Fibroblast of the aortic adventitia (primary cell): ENCODE measurements around the gene LAMA4. TPM values are rescaled to one million over a fixed set of nuclear protein-coding genes. Genes with fewer than 3 reads are reported as not detected.

Experiments
- DNase-seq: peaks from one replicate; pipeline ENCODE4 v3.0.0-alpha.2; 2010; ENCODE audit warnings: low read depth
- H3K4me3 ChIP-seq: 2 replicates; pipeline ENCODE4 v1.5.1; 2011; ENCODE audit warnings: low read depth, mild to moderate bottlenecking, control low read depth, low read length, moderate library complexity
- total RNA-seq: library from RNA; depleted of rRNA; stranded (reverse); fragments of >200 nt; gene quantifications from 2 replicates; pipeline ENCODE4 v1.2.3, GENCODE V29; 2012; ENCODE audit warnings: low replicate concordance
- TF ChIP-seq, protein P1 (sequence below): IDR thresholded peaks from 2 replicates; pipeline ENCODE4 v1.5.1; 2011; ENCODE audit warnings: mild to moderate bottlenecking, low read length, control low read depth, inconsistent platforms; ENCODE audit not compliant: insufficient read depth

The LAMA4 gene
- total RNA-seq, 1 donor, result 306 TPM

DNA sequence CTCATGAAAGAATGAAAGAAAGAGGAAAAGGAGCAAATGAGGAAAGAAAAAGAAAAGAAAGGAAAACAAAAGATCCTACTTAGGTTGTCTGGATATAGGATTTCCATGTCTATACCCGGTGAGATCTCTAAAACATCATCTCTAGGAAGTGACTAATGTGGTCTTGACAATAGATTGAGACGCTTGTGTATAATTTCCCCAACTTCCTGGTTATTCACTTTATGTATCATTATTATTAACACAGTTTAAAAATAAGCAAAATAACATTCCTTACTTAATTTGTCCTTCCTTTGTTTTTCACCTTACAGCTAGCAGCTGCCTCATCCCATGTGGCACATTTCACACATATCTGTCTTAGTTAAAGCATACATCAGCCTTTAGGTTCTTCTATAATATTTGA lies 27.0 kb downstream of the LAMA4 start:
- TF ChIP-seq, protein P1, sequence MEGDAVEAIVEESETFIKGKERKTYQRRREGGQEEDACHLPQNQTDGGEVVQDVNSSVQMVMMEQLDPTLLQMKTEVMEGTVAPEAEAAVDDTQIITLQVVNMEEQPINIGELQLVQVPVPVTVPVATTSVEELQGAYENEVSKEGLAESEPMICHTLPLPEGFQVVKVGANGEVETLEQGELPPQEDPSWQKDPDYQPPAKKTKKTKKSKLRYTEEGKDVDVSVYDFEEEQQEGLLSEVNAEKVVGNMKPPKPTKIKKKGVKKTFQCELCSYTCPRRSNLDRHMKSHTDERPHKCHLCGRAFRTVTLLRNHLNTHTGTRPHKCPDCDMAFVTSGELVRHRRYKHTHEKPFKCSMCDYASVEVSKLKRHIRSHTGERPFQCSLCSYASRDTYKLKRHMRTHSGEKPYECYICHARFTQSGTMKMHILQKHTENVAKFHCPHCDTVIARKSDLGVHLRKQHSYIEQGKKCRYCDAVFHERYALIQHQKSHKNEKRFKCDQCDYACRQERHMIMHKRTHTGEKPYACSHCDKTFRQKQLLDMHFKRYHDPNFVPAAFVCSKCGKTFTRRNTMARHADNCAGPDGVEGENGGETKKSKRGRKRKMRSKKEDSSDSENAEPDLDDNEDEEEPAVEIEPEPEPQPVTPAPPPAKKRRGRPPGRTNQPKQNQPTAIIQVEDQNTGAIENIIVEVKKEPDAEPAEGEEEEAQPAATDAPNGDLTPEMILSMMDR, result no peak
- no peak for DNase-seq
- H3K4me3 ChIP-seq, result no peak overlapping the region

DNA sequence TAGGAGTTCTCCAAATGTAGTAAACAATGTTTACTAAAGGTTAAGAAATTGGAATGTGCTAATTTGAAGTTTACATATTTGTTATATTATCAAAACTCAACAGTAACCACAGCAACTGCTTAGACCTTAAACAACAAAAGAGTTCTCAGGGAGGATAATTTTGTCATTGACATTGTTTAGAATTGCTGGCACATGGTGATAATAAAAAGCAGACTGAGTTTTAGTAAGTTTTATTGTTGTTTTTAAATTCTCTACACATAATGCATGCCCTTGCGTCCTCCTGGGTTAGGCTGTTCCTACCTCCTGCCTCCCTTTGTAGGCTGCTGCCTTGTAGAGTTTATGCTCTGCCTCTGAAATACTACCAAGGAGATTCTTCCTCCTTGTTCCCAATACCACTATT lies 28.7 kb downstream of the LAMA4 start:
- DNase-seq, result no peak
- TF ChIP-seq, protein P1, result no peak
- H3K4me3 ChIP-seq, result no peak overlapping the region

DNA sequence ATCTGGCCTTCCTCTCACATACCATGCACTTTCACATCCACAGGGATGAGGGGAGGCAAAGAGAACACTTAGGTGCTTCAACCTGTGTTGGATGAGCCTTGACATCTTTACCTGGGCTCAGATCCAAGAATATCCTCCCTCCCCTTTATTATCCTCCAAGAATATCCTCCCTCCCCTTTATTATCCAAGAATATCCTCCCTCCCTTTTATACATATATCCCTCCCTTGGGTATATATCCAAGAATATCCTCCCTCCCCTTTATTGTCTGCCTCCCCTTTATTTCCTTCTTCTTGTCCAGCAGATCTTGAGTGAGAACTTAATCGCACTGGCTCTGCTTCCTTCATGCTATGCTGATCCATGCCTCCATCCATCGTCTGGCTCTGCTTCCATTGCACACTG lies 30.3 kb downstream of the LAMA4 start:
- TF ChIP-seq, protein P1, result no peak
- DNase-seq, result no peak
- no peak overlapping the region for H3K4me3 ChIP-seq

DNA sequence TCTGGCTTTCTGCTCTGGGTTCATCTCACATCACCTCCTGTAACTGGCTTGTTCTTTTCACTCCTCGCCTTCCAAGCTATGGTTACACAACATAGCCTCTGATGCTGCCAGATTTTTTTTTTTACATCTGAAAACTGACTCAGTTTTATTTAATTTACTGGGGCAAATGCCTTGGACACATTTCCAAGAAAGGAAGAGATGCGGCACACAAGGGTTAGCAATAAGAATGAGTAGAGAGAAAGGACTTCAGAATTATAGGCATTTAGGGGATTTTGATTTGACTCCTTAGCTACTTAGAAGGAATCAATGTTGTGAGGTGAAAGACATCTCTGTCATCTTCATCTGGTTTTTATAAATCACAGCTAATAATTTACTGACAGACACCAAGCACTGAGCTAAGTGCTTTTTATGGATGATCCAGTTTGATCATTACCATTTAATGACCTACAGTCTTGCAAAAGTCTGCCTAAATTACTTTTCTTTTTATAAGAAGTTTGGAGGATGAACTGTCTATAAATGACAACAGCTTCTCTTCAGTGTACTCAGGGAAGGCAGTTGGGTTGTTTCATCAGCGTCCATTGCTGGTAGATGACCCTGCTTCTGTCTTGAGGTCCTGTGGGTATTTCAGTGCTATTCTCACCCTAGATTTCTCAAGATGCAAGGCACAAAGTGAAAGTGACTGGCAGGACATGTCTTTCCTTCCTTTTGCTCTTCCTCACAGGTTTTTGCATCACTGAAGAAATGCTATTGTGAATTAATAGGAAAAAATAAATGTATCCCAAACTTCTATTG lies 31.1 kb downstream of the LAMA4 start:
- TF ChIP-seq, protein P1, result no peak
- peak; percentile 96 for DNase-seq
- H3K4me3 ChIP-seq, result no peak overlapping the region

DNA sequence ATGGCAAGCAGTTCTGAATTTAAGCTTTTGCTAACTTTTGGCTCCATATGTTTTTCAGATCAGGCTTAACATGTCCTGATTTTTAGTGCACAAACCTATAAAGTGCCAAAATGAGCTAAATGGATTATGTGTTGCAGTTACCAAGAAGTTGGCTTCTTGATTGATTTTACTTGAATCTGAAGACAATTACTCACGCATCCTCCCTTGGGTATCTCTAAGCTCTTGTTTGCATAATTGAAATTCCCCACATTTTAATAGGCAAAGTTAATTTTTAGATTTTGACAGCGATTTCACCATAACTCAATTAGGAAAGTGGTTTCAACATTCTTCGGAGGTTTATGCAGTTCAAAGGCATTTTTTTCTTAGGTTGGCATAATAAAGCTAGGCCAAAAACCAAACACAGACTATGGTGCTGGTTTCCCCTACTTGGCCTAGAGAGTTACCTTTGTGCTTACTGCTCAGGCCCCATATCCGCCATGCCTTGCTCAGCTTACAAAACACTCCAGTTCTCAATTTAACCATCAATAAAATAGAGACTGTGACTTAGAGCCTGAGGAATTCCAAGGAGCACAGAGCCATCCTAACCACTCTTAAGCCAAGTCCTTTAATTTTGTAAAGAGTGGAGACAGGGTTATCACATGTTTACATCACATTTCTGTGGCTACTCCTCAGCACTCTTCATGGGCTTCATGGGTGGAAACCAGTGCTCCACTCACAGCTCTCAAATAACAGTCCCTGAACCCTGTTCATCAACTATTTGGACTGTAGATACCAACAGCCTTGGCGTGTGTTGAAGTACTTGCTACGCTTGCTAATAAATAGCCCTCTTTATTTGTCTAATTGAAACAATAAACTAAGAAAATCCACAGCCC lies 32.1 kb downstream of the LAMA4 start:
- peak; percentile 89 for DNase-seq
- no peak overlapping the region for H3K4me3 ChIP-seq
- TF ChIP-seq, protein P1, result no peak

DNA sequence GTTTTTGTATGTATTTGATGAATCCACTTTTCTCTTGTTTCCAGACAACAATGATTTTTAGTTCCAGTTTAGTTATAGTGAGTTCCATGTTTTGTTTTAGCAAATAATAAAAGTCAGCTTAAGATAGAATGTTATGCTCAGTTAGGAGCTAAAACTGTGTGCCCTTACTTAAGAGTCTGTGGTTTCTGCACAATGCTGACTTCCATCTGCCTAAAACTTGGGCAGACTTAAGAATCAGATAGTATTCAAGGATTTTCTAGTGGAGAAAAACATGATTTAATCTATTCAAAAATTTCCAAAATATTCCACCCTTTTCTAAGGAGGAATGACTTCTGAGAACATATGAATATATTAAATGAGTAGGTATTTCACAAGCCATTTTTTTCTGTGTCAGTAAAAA lies 32.8 kb downstream of the LAMA4 start:
- peak; percentile 66 for DNase-seq
- H3K4me3 ChIP-seq, result no peak overlapping the region
- TF ChIP-seq, protein P1, result no peak
